HG03571 (cell line): ENCODE measurements around the gene CCDC117.
"Not testable (repeated sequence)": the region's sequence is repeated elsewhere in the genome, so short reads cannot be mapped to it uniquely, and the experiment has no call there.

Experiments used
- ATAC-seq: cut with Tn5 transposase; IDR thresholded peaks from one replicate; pipeline ENCODE4 v1.9.1; 2021; ENCODE audit not compliant: unreplicated experiment

The CCDC117 gene

DNA sequence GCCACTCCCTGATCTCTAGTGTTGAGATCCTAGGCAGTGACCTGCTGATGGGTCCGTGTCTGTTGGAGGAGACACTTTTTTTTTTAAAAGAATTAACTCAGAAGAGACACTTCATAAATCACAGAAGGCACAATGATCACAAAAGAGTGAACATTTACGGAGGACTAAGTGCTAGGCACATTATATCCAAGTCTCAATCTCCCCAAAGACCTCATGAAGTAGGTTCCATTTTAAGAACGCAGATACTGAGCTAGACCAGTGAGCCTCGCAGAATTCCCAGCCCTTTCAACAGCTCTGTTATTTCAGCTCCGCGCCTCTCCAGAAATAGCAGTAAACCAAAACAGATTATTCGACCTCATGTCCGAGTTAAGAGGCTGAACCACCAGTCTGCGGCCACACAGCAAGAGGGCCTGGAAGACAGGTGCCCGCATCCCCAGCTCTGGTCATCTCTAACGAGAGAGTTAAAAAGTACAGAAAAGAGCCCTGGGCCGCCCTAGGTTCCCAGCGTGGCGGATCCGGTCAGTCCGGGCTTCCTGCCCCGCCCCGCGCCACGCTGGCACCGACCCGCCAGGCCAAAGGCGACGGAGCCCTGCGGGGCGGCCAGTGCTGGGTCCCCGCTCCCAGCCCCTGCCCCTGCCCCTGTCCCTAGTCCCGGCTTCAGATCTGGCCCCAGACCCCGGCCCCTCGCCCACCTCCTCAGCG lies 27.3 kb downstream of the CCDC117 start:
- ATAC-seq = peak; percentile 34

DNA sequence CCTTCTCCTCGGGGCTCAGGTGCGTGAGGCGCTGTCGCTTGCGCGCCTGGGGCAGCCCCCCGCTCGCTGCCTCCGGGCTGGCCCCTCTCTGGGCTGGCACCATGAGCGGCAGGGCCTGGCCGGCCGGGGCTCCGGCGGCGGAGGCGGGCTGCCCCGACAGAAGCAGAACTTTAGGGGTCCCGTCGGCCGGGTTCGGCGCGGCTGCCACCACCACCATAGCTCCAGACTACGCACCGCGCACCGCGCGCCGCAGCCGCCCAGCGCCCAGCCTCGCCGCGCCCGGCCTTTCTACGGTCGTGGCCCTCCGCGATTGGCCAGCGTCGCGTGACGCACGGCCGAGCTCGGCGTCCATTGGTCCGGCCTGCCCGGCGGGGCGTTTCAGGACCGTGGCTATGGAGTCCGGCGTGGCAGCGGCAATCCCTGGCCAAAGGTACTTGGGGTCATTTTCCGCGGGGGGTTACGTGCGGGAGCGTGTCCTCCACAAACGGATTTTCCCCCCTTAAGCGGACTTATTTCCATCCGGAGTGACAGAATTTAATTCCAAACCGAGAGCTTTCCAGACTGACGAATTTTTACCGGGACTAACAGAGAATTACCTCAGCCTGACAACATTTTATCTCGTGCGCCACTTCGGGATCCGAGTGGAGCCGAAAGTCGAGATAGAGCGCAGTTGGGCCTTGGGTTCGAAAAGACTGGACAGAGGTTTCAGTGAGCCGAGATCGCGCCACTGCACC lies 28.0 kb downstream of the CCDC117 start, which contains the start of gene XBP1:
Gene XBP1 (minus strand): TSS at position 262 of the 734 bp plus-strand sequence.
- ATAC-seq = peak; percentile 89

DNA sequence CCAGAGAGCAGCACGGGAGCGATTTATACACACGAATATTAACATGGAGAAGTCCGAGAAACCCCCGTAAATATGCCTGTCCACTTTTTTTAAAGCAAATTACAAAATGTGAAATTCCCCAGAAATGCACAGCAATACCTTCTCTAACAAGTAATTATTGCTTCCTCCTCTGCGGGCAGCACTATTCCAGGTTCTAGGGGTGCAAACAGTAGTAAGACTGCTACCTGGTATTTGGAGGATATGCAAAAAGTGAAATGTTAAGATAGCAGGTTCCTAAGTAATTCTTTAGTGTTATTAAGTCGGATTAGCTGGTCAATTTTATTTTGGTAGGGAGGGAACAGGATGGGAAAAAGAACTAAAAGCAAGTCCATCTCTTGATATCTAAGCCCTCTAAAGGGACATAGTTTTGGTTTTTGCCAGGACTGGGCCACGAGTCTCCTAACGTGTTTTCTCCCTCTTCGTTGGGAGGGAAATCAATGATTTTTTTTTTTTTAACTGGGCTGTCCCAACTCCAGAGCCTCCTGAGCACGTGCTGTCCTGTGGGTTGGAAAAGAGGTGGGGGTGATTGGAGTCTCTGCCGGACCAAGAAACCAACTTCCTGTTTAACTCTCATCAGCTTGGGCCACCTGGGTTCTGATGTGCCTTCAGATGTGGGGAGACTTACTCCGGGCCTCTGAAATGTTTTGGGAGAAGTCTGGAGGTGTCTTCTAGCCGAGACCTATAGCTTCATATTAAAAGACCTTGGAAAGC lies 29.5 kb downstream of the CCDC117 start:
- ATAC-seq = no peak

- no peak for ATAC-seq
Measured at GRCh38 chr22:28802595-28803123, 30.2 kb downstream of the CCDC117 start.

DNA sequence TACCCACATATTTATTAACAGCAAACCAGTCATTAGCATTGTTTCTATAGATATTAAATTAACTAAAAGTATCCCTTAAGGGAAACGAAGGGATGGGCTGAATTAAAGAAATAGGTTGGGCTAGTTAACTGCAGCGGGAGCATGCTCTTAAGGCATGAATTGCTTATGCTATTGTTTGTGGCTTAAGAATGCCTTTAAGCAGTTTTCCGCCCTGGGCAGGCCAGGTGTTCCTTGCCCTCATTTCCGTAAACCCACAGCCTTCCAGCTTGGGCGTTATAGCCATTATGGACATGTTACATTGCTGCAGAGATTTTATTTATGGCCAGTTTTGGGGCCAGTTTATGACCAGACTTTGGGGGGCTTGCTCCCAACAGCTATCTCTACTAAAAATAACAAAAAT lies 32.9 kb downstream of the CCDC117 start:
- not testable (repeated sequence) for ATAC-seq

DNA sequence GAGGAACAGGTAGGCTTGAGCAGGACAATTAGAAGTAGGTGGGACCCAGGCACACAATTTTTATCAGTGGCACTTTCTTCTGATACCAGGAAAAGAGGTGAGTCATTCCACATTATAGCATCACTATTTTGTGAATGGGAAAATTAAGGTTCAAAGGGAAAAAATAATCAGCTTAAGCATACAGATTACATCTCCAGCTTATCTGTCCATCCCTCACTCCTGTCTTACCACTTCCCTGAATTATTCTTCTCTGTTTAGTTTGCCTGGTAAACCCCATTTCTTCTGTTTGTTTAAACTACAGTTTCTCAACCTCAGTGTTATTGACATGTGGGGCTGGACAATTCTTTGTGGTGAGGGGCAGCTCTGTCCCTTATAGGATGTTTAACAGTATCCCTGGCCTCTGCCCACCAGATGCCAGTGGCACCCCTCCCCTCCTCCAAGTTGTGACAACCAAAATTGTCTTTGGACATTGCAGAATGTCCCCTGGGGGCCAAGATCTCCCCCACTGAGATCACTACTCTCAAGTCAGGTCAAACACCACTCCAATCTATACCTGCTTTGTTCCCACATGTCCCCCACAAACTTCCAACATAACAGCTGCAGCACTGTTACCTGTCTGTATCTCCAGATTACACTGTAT lies 36.3 kb downstream of the CCDC117 start:
- ATAC-seq = no peak

DNA sequence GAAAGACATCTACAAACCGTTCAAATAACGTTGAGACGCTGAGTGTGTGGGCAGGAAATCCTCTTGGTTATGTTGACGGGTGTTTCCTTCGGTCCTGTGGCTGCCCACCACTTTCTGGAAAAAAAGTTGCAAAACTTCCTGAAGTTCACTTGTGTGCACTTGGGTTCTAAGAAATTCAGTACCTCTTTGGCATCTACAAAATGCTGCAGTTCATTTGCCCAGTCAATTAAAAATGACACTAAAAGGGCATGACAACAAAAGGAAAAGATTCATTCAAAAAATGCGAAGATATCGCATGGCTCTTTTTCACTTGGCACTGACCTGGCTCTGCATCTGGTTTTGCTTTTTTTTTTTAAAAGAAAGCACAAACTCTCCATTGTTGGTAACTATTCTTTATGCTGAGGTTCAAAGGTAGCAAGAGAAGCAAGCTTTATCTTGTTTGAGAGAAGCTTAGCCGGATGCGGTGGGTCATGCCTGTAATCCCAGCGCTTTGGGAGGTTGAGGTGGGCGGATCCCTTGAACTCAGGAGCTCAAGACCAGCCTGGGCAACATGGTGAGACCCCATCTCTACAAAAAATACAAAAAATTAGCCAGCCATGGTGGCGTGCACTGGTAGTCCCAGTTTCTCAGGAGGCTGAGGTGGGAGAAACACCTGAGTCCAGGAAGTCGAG lies 38.5 kb downstream of the CCDC117 start:
- no peak for ATAC-seq

DNA sequence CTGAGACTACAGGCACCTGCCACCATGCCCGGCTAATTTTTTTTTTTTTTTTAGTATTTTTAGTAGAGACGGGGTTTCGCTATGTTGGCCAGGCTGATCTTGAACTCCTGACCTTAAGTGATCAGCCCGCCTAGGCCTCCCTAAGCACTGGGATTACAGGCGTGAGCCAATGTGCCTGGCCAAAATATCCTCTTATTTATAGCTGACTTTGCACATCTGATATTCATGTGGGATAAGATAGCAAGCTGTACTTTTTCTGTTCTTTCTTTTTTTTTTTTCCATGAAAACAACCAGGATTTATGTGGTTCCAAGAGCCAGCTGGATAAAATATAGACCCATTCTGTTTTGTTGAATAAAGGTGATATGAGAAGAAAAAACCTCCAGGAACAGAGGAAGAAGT lies 40.0 kb downstream of the CCDC117 start:
- no peak for ATAC-seq

DNA sequence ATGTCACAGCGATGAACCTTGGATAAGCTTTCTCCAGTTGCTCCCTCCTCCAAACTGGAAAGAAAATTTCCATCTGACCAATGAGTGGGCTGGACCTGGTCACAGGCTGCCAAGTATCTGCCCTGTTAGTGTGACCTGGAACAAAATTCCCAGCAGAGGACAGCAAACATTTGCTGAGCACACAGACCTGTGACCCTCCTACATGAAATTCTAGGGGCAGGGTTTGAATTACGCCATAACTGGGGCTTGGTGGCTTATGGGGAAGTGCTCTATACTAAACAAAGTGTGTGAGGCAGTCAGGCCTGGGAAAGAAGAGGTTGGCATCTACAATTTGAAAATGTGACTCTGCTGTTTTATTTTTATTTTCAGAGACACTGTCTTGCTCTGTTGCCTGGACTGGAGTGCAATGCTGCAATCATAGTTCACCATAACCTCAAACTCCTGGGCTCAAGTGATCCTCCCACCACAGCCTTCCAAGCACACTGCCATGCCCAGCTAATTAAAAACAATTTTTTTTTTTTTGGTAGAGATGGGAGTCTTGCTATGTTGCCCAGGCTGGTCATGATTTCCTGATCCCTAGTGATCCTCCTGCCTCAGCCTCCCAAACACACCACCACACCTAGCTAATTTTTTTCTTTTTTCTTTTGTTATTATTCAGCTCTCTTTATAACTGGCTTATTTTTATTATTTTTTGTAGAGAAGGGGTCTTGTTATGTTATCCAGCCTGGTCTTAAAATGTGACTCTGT lies 41.5 kb downstream of the CCDC117 start:
- ATAC-seq = no peak

- no peak for ATAC-seq
Measured at GRCh38 chr22:28815111-28815510, 42.6 kb downstream of the CCDC117 start.

- no peak for ATAC-seq
Measured at GRCh38 chr22:28815729-28816128, 43.2 kb downstream of the CCDC117 start.

DNA sequence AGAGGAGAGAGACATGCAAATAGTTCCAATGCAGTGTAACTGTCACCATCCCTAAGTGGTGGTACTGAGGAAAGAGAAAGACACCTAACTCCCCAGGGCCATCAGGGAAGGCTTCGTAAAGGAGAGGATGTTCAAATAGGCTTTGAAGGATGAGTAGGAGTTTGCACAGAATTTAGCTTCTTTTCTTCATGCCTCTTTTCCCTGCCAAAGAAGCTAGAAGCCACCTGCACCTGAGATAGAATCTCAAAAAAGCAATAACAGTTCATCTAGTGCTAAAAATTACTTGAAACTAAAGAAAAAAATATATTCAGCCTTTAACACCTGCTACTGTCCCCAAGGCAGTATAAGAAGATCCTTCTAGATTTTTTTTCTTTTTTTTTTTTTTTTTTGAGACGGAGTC lies 44.6 kb downstream of the CCDC117 start:
- no peak for ATAC-seq

DNA sequence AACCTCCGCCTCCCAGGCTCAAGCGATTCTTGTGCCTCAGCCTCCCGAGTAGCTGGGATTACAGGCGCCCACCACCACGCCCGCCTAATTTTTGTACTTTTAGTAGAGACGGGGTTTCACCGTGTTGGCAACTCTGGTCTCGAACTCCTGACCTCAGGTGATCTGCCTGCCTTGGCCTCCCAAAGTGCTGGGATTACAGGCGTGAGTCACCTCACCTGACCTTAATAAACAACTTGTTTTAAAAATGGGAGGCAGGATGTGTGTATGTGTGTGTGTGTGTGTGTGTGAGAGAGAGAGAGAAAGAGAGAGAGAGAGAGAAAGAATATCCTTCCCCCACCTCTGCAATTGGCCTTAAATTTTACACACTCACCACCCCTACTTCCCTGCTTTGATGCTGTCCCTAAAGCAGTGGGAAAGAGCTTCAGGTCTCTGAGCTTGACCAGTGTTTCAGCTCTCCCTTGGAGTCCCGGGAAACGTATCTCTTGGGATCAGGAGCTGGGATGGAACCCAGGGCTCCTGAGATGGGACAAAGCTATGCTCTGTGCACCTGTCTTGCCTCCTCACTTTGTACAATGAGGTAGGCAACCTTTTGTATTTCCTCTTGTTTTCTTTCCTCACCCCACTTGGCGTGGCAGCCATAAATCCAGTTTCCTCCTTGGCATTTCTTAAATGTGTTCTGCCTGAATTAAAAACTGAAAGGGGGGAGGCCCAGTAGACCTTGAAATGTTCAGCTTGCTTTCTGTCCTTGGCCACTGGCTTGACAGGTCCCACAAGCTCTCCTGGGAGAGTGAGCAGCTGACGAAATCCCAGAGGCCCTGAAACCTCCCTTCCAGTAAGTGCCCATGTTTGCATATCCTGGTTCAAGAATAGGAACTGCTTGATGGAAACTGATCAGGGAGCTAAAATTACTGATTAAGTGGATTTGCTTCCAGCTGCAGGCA lies 45.7 kb downstream of the CCDC117 start:
- ATAC-seq = no peak

GRCh38 chr22:28819253-28820096 lies 47.0 kb downstream of the CCDC117 start:
- no peak for ATAC-seq

GRCh38 chr22:28820885-28821284 lies 48.4 kb downstream of the CCDC117 start:
- no peak for ATAC-seq

- ATAC-seq = no peak
Measured at GRCh38 chr22:28821452-28821851, 49.0 kb downstream of the CCDC117 start.

GRCh38 chr22:28822930-28823551 lies 50.5 kb downstream of the CCDC117 start:
- ATAC-seq = no peak
